ENCODE data around the gene NUBPL. TPM values are rescaled to one million over a fixed set of nuclear protein-coding genes. Genes with fewer than 3 reads are reported as not detected.
A peak's percentile ranks its signal among the peaks of the same experiment; 100 is the strongest.

The NUBPL gene
- 10 to 100 TPM; 10.3 to 38.2 (median 13.4) TPM for total RNA-seq

- Histone ChIP-seq H3K27me3 (no peaks in the 10 kb centered on the region), H3K4me3 (peak within 1 kb of the TSS; percentile 65 to 94 (median 90)), H3K9me3 (no peaks in the 10 kb centered on the region), H3K27ac (peak within 1 kb of the TSS; percentile 58 to 95 (median 89)), H3K36me3 (no peaks in the 10 kb centered on the region), H3K4me1 (peaks cover 0 to 35% (median 3%) of the 10 kb centered on the region in 4 donors)
- TF ChIP-seq POLR2A (IDR thresholded peaks at IDR 0.05) (peak; percentile 29 to 39), EP300 (IDR thresholded peaks at IDR 0.05) (peak; percentile 89 to 95), CTCF (IDR thresholded peaks at IDR 0.05) (peak in 1 of 5 experiments; percentile 34)
- peak; percentile 87 to 92 for DNase-seq (ENCODE audit: low spot score in 2 of 2)
- WGBS, 2 donors = 0% methylated on average over 29 to 34 of the region's 34 CpGs
These were observed at the start of gene NUBPL for GRCh38 chr14:31561155-31561846. NUBPL (plus strand) TSS chr14:31561404; CDS start chr14:31561440, 36 bp downstream.

- Histone ChIP-seq H3K9me3 (no peaks in the 10 kb centered on the region), H3K4me1 (no peaks in the 10 kb centered on the region), H3K4me3 (no peak overlapping the region), H3K27ac (no peak overlapping the region), H3K36me3 (no peaks in the 10 kb centered on the region), H3K27me3 (no peaks in the 10 kb centered on the region)
- DNase-seq (ENCODE audit: low spot score in 2 of 2) = no peak
- WGBS, 2 donors = 99% methylated on average over 17 of the region's 33 CpGs; no CpG with 5 or more reads in 1 of the 2 donors
- TF ChIP-seq POLR2A (IDR thresholded peaks at IDR 0.05) = no peak
- TF ChIP-seq CTCF (IDR thresholded peaks at IDR 0.05) = no peak
- no peak for TF ChIP-seq EP300 (IDR thresholded peaks at IDR 0.05)
These were observed 34.1 kb upstream of the NUBPL start for GRCh38 chr14:31527087-31527486.

GRCh38 chr14:31527546-31527945 lies 33.7 kb upstream of the NUBPL start:
- no peak for DNase-seq (ENCODE audit: low spot score in 2 of 2)
- H3K36me3 ChIP-seq = no peaks in the 10 kb centered on the region
- H3K9me3 ChIP-seq = no peaks in the 10 kb centered on the region
- H3K27me3 ChIP-seq = no peaks in the 10 kb centered on the region
- WGBS, 2 donors = 90 to 95% methylated on average over 8 of the region's 8 CpGs
- H3K4me1 ChIP-seq = no peaks in the 10 kb centered on the region
- TF ChIP-seq POLR2A (IDR thresholded peaks at IDR 0.05) (no peak), EP300 (IDR thresholded peaks at IDR 0.05) (no peak), CTCF (IDR thresholded peaks at IDR 0.05) (no peak)
- H3K27ac ChIP-seq = no peak overlapping the region
- no peak overlapping the region for H3K4me3 ChIP-seq

- DNase-seq (ENCODE audit: low spot score in 2 of 2) = no peak
- H3K27ac ChIP-seq = no peak overlapping the region
- WGBS, 2 donors = 69 to 73% methylated on average over 1 of the region's 1 CpG
- no peak overlapping the region for H3K4me3 ChIP-seq
- no peaks in the 10 kb centered on the region for H3K9me3 ChIP-seq
- H3K27me3 ChIP-seq = no peaks in the 10 kb centered on the region
- no peaks in the 10 kb centered on the region for H3K36me3 ChIP-seq
- no peaks in the 10 kb centered on the region for H3K4me1 ChIP-seq
- TF ChIP-seq POLR2A (IDR thresholded peaks at IDR 0.05) = no peak
- no peak for TF ChIP-seq EP300 (IDR thresholded peaks at IDR 0.05)
- no peak for TF ChIP-seq CTCF (IDR thresholded peaks at IDR 0.05)
These were observed 32.2 kb upstream of the NUBPL start for GRCh38 chr14:31529053-31529452.

GRCh38 chr14:31530136-31530535 lies 31.1 kb upstream of the NUBPL start:
- no peaks in the 10 kb centered on the region for H3K27me3 ChIP-seq

More at GRCh38 chr14:31530136-31530535, 31.1 kb upstream of the NUBPL start:
- Histone ChIP-seq H3K4me3 (no peak overlapping the region), H3K9me3 (no peaks in the 10 kb centered on the region), H3K27ac (no peak overlapping the region), H3K36me3 (no peaks in the 10 kb centered on the region), H3K4me1 (no peaks in the 10 kb centered on the region)
- no peak for DNase-seq (ENCODE audit: low spot score in 2 of 2)
- TF ChIP-seq EP300 (IDR thresholded peaks at IDR 0.05) (no peak), CTCF (IDR thresholded peaks at IDR 0.05) (no peak), POLR2A (IDR thresholded peaks at IDR 0.05) (no peak)
- 65 to 78% methylated on average over 7 of the region's 7 CpGs for WGBS, 2 donors
